Glomerular endothelial cell (primary cell): ENCODE data around the gene BBC3. TPM values are rescaled to one million over a fixed set of nuclear protein-coding genes. Genes with fewer than 3 reads are reported as not detected.

ENCODE experiments used
- DNase-seq: peaks from one replicate; pipeline ENCODE4 v3.0.0-alpha.2; 2011; ENCODE audit warnings: low read depth, low spot score; ENCODE audit errors: extremely low read depth
- total RNA-seq: library from RNA; depleted of rRNA; stranded (reverse); fragments of >200 nt; gene quantifications from 2 replicates; pipeline ENCODE4 v1.2.3, GENCODE V29; 2015

The BBC3 gene
- total RNA-seq, 1 donor from 2014 or later = 45.6 TPM

DNA sequence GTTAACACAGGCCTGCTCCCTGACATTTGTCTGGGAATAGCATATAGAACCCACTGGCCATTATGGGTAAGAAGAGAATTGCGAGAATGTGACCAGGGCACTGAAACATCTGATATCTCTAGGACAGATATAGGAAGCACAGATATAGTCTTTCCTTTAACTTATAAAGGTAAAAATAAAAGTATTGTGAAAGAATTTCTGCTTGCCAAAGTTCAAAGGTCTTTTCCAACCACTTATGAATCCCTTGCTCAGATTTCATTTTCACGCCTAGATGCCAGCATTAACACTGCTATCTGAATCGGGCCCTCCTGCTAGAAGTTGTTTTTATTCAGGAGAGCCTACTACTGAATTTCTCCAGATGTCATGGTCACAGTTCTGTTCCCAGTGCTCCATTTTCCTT, 27.7 kb downstream of the BBC3 start:
- DNase-seq = no peak

DNA sequence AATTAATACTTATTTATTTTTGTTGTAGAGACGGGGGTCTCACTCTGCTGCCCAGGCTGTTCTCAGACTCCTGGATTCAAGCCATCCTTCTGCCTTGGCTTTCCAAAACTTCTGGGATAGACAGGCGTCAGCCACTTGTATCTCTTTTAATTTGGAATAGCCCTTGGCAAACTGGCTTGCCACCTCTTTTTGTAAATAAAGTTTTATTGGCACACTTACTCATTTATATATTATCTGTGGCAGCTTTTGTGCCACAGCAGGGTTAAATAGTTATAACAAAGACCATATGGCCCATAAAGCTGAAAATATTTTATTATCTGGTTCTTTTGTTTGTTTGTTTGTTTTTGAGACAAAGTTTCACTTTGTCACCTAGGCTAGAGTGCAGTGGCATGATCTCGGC, 30.5 kb downstream of the BBC3 start:
- no peak for DNase-seq

DNA sequence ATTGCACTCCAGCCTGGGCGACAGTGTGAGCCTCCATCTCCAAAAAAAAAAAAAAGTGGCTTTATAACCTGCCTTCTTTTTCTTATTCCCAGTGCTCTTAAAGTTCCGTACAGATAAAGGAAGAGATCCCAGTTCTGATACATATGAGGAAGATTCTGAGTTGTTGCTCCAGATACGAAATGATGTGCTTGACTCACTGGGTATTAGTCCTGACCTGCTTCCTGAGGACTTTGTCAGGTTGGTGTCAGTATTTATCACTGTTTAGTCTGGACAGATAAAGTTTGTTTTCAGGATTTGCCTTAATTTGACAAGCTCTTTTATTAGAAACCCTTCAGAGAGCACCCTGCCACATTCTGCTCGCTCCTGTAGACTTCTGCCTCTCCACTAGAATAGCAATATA, 33.9 kb downstream of the BBC3 start:
- DNase-seq = no peak

DNA sequence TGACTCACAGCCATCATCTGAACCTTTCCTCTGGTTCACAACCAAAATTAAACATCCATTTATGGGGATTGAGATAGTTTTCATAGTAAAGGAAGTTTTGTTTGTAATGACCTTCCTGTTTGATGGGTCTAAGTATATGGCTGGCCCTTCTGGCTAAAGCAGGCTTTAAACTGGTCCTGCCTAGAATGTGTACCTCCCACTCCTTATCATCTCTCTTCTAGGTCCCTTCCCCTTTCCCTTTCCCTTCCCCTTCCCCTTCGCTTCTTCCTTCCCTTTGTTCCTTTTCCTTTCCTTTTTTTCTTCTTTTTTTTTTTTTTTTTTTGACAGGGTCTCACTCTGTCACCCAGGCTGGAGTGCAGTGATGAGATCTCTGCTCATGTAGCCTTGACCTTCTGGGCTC, 35.6 kb downstream of the BBC3 start:
- DNase-seq = no peak

DNA sequence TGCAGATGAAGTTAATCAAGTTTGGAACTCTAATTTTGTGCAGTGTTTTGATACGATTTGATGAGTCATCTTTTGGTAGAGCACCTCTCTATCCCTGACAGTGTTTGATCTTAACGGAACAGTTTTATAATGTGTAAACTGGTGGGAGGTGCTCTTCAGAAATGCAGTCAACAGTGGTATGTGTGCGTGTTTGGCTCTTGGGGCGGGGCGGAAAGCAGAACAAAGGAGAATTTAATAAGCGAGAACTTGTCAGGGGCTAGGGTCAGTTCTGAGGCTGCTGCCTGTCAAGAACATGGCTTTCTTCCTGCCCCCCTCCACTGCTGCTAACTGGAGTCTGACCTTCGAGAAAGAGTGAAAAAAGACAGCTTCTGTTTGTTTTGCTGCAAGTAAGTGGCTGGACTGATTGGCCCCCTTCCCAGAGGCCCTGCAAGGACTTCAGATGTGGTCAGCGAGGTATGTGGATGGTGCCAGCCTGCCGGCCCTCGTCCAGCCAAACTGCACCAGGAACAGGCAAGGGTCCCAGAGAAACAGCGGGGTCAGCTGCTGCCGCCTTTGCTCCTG, 40.8 kb downstream of the BBC3 start:
- no peak for DNase-seq

DNA sequence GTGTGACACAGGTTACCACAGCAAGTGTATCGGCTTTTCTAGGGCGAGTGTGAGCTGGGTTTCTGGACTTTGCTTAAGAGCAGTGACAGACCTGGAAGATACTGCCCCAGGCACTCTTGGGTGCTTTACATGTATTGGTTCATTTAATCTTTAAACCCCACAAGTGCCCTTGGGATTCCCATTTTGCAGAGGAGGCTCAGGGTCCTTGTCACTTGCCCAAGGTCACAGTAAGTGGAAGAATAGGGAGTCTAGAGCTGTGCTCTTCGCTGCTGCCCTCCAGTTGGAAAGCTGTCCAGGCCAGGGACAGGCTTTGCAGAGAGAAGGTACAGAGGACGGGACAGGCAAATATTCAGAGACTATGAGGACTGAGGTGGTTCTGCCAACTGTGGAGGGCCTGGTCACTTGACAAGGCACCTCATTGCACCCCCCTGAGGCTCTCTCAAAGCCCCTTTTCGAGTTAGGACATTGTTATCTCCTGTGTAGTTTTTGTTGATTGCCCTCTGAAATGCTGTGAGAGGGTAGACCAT, 42.4 kb downstream of the BBC3 start:
- no peak for DNase-seq

DNA sequence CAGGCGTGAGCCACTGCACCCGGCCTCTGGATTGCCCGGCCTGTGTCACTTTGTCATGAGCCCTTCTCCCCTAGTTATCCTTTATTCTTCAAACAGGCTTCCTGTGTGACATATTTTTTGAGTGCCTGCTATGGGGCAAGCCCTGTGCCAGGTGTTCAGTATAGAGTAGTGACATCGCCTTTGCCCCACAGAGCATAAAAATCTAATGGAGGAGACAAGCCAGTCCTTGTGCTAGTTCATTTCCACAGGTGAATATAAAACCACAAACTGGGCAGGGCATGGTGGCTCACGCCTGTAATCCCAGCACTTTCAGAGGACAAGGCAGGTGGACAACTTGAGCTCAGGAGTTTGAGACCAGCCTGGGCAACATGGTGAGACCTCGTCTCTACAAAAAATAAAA, 43.2 kb downstream of the BBC3 start:
- DNase-seq = no peak

DNA sequence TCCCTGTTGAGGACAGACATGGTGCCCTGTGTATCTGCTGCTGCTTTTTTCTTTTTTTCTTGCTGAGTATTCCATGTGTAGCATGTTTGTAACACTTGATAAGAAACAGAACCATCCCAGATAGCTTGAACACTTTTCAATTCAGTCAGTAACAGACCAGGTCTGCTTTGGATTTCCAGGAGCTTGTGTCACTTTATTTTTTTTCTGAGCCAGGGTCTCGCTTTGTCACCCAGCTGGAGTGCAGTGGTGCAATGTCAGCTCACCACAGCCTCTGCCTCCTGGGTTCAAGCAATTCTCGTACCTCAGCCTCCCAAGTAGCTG, 43.7 kb downstream of the BBC3 start:
- no peak for DNase-seq

DNA sequence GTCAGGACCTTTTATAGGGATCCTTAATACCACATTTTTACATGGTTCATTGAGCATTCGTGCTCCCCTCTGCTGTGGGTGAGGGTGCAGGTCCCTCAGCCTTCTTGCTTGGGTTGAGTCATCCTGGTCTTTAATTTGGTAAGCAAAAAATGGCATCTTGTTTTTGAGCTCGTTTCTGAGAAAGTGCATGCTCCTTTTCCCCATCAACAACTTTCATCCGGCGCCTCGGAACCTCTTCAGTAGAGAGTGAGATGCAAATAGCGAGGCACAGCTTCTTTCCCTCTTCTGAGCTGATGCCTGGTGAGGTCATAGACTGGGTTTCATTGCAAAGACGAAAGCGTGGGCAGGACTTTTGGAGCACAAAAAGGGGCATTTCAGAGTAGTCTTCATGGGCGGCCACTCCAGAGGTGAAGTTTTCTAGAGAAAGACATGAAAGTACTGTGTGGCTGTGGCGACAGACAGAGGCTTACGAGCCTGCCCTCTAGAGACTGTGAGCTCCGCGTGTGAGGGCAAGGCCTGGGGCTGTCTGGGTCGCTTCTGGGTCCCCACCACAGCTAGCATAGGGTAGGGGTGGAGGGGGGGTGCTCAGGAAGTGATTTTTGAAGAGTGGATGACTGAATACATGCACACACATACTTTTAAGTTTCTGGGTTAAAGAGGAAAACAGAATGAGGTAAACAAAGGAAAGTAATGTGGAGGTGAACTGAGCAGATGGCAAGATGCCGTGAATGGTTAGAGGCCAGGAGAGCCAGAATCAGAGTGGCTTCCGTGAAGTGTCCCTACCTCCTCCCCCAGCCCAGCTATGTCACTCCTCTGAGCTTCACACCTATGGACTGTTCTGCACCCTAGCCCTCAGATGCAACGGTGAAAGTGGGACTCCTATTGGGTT, 44.3 kb downstream of the BBC3 start:
- DNase-seq = no peak

DNA sequence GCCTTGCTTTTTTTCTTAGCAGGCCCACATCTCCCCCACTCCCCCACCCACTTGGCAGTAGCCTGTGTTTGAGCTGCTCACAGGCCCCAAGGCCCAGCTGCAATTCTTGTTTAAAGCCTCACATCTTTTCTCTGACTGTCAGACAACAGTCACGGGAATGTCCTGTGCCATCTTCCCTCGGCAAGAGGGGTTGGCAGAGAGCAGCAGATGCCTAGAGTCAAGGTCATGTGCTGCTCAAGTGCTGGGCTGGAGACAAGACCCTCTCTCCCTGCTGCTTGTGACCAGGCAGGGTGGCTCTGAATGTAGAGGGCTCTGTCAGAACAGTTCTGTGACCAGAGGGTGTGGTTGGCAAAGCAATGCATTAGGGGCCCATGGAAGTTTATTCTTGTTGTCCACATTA, 47.4 kb downstream of the BBC3 start:
- DNase-seq = no peak

DNA sequence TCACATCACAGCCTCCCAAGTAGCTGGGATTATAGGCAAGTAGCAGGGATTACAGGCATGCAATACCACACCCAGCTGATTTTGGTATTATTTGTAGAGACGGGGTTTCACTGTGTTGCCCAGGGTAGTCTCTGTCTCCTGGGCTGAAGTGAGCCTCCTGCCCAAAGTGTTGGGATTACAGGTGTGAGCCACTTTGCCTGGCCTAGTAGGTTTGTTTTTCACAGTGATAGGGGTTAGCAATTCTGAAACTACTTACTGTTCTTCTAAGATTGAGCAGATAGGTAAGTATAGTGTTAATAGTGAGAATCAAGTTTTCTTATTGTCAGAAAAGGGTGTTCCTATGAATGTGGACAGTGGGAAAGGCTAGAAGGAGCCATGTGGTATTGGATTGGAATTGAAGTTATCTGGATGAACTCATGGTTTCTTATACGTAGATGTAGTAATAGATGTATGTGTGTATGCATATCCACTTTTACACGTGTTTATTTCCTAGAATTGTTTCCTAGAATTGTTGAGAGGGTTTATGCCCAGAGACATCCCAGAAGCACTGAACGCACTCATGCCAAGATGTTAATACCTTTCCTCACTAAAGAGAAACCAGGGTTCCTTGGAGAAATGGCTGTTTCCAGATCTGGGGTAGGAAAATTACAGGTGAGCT, 51.2 kb downstream of the BBC3 start:
- no peak for DNase-seq

DNA sequence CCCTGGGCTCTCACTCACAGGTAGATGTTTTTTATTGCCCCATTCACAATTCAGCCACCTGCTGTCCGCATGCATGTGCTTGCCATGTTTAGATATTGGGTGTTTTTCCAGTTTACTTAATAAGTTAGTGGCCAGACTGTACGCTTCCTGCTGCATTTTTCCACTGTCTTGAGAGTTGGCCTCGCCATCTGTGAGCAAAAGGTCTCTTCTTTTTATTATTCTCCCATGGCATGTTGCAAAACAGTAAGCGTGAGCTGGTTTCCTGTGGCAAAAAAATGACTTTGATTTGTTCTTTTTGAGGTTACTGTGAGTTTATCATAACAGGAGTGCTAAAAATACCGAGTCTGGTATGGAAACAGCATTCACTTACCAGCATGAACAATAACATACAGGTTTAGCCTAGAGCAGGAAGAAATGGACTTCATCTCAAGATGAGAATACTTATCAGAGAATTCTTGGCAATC, 54.3 kb downstream of the BBC3 start:
- peak; percentile 97 for DNase-seq

DNA sequence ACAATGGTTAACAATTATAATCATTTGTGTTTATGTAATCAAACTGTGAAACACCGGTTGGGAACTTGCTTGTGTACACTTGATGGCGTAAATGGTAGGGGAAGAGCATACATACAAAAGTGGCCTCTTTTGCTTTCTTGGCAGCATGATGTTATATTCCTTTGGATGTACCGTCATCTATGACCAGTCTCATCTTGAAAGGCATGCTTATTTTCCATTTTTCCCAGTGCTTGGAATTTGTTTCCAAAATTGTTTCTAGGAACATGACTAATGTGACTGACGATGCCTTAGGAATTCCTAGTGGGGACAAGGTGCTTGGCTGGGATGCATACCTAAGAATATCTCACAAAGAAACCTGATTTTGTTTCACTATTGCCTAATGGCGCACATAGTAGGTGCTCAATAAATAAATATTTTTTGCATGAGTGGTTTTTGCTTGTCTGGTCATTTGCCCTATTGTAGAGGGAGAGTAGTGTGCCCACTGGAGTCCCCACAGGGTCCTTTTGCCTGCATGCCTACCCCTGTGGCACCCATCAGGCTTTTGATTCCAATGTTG, 54.9 kb downstream of the BBC3 start:
- DNase-seq = no peak

DNA sequence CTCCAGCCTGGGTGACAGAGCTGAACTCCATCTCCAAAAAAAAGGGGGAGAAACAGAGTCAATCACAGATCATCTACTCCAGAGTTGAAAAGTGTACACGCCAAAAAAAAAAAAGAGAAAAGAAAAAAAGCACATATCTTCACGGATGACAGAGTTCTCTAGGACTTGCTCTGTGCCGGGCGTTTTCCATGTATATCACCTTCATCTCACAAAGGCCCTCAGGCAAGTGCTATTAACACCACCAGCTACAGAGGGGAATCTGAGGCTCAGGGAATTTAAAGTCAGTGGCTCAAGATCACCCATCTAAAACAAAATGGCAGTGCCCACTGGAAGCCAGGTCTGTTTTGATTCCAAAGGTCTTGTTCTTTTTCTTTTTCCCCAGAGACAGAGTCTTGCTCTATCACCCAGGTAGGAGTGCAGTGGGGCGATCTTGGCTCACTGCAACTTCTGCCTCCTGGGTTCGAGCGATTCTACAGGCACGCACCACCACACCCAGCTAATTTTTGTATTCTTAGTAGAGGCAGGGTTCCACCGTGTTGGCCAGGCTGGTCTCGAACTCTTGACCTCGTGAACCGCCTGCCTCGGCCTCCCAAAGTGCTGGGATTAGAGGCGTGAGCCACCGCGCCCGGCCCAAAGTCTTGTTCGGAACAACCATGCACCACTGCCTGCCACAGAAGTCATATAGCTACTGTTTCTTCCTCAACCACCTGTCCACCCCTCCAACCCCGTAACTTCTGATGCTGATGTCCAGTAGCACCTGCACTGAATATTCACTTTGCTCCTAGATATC, 58.1 kb downstream of the BBC3 start:
- no peak for DNase-seq

Other genes with a start within 250 kb of the BBC3 start
- gene NPAS1, start 211.4 kb downstream of the BBC3 start, total RNA-seq = 0.05 and 2.5 TPM in 2 replicates
- gene TMEM160, start 182.6 kb downstream of the BBC3 start, total RNA-seq = 39.9 and 60.8 TPM in 2 replicates
- gene ZC3H4, start 117.4 kb downstream of the BBC3 start, total RNA-seq = 24.1 and 35.4 TPM in 2 replicates
- gene SAE1, start 100.4 kb downstream of the BBC3 start, total RNA-seq = 121 and 124 TPM in 2 replicates
- 10.0 and 19.9 TPM in 2 replicates for gene CCDC9, start 25.3 kb upstream of the BBC3 start, total RNA-seq
- gene INAFM1, start 43.7 kb upstream of the BBC3 start, total RNA-seq = 1.6 and 5.0 TPM in 2 replicates
- gene C5AR1, start 78.7 kb upstream of the BBC3 start, total RNA-seq = not detected in 2 replicates
- gene C5AR2, start 101.0 kb upstream of the BBC3 start, total RNA-seq = under 0.01 TPM in 2 replicates
- 13.9 and 21.6 TPM in 2 replicates for gene DHX34, start 118.1 kb upstream of the BBC3 start, total RNA-seq
- gene MEIS3, start 188.3 kb upstream of the BBC3 start, total RNA-seq = 0.63 and 1.6 TPM in 2 replicates
- not detected in 2 replicates for gene SLC8A2, start 240.7 kb upstream of the BBC3 start, total RNA-seq